GM21381 (cell line): ENCODE results near the gene HBZ.
"Not testable (repeated sequence)": the region's sequence is repeated elsewhere in the genome, so short reads cannot be mapped to it uniquely, and the experiment has no call there.

ENCODE experiments used
- ATAC-seq: cut with Tn5 transposase; IDR thresholded peaks from one replicate; pipeline ENCODE4 v1.9.1; 2021; ENCODE audit warnings: mild to moderate bottlenecking, moderate library complexity; ENCODE audit not compliant: unreplicated experiment

HBZ gene

DNA sequence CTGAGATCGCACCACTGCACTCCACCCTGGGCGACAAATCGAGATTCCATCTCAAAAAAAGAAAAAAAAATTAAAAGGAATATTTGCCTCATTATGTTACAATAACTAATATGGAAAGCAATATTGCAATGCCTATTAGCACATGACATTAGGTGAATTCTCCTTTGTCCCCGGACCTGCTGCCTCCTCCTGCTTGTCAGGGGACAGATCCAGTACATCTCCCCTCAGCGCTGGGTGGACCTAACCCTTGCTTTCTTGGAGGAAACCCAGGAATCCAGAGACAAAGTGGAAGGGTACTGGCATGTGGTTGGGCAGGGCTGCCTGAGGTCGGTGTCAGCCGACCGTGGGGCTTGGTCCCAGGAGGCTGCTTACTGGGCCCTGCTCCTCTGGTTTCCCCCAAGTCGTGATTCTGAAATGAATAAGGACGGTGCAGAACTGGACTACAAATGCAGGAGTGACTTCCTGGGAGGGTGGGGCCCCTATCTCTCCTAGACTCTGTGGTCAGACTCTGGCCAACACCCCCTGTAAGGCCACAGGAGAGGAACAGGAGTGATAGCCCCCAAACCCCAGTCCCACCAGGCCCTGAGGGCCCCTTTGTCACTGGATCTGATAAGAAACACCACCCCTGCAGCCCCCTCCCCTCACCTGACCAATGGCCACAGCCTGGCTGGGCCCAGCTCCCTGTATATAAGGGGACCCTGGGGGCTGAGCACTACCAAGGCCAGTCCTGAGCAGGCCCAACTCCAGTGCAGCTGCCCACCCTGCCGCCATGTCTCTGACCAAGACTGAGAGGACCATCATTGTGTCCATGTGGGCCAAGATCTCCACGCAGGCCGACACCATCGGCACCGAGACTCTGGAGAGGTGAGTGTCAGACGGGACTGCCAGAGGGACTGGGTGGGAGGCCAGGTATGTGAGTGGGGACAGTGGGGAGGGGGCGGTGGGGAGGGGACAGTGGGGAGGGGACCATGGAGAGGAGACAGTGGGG, at the start of gene HBZ:
TSS of gene HBZ (plus strand) at position 504 of the 988 bp plus-strand sequence. CDS start at position 770, 266 bp downstream.
- ATAC-seq, result no peak

DNA sequence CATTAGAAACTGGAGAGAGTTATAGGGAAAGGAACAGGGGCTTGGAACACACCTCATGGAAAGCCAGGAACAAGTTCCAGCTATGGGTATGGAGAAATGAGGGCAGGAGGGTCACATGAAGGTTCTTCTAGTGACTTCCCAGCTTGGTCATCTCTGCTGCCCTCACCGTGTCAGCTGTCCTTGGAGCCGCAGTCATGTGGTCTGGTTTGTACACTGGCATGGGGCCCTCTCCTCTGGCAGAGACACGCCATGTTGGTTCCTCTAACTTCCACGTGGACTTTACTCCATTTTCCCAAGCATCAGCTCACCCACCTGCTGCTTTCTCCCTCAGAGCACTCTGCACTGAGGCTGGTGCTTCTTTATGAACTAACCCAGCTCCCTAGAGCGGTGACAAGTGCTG, 48.1 kb upstream of the HBZ start:
- ATAC-seq, result no peak

DNA sequence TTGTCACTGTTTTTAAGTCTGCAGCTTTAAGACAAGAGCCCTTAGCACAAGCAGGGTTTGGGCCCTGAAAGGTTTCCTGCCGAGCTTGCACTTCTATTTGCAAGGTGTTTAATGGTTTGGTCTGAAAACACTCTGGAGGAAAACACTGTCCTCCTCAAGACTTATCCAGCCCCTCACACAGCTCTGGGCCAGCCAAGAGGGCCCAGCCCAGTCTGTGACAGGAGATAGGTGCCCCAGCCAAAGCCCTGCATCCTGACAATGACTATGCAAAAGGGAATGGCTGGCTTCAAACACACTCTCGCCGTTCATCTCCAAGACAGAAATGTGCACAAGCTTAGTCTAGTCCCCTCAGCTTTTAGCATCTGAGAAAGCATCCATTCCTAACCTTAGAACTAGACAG, 47.5 kb upstream of the HBZ start:
- no peak for ATAC-seq

DNA sequence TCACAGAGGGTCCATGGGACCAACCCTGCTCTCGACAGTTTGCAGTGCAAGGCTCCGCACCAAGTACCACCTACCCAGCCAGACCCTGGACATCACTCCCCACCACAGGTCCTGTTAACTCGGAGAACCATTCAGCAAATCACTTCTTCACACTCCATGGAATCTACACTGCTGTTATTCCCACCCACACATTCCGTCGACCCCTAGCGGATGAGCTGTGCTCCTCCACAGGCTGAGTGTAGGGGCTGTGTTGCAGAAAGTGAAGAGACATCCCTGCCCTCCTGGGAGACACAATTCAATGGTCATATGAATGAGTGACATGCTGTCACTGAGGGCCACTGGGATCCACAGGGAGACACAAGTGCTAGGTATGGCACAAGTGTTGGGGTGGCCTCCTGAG, 46.9 kb upstream of the HBZ start:
- ATAC-seq, result no peak

DNA sequence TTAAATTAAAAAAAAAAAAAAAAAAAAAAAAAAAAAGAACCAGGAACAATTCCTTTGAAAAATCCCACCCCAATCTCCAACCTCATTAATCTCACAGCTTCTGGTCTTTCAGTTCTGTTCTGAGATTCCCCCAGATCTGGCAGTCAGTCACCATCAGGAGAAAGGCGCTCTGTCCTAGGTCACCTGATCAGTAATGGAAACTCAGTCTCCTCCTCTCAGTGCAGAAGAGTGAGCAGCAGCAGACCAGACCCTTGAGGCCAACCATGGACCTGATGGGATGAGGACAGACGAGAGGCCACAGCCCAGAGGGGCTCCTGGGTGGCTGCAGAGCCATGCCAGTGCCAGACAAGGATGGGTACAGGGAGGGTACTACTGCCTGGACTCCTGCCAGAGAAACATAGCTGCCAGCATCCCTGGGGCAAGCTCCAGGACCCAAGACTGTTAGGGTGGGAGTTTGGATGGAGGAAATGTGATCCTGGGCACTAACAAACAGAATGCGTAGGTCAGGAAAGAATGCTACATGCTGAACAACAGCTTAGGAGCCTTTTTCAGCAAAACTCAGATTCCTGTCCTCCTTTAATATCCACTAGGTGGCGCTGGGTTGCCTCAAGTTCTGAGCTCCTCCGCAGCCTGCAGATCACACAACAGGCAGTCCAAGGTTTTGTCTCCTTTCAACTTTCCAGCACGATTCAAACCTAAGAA, 45.7 kb upstream of the HBZ start:
- no peak for ATAC-seq

DNA sequence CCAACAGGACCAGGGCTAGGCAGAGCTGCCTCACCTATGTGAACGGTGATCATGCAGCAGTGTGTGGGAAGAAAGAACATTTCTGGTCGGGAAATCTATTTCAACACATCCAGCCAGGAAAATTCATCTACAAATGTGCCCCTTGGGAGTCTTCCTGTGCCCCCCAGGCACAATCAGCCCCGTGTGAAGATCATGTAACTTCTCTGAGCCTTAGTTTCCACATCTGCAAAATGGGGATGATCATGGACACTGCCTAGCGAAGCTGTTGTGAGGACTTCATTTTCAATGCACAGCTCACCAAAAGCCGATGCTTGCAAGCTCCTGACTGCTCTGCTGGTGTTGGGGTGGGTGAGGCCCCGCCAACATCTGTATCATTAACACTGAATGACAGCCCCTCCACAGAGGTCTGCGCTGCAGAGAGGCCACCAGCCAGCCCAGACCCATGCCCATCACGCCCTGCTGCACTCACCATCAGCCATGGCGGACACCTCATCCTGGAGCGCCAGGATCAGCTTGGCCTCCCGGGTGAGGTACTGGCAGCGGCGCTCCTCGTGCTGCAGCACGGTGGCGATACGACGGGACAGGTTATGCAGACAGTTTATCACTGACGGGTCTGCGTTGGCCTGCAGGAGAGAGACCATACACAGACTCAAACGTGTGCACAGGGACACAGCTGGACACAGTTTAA, 40.1 kb upstream of the HBZ start:
- no peak for ATAC-seq

DNA sequence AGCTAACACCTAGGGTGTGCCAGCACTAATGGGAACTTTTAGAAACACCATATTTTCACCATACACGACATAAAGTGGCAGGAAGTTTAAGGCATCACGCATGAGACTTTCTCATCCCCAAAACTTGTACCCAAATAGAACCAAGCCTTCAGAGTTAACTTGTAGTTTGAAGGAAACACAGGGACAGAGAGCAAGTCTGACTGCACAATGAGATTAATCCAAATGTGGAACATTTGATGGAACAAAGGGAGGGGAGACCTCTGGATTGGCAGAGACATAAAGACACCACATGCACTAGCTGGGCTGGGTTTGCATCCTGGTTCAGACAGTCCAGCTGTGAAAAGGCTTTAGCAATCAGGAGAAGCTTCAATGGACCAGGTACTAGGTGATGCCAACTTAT, 38.1 kb upstream of the HBZ start:
- no peak for ATAC-seq

DNA sequence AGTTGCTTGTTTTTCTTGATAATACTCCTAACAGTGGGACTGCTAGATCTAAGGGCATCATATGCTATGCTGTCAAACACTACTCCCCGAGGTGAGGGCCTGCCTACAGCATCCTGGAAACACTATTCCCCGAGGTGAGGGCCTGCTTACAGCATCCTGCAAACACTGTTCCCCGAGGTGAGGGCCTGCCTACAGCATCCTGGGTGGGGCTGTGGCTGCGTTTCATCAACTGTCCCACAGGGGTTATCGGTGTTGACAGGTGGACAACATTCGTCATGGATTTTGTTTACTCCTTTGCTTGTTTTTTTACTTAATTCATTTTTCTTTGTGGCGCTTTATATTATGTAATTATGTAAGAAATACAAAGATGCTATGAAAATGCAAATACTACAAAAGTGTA, 36.4 kb upstream of the HBZ start:
- ATAC-seq, result no peak

DNA sequence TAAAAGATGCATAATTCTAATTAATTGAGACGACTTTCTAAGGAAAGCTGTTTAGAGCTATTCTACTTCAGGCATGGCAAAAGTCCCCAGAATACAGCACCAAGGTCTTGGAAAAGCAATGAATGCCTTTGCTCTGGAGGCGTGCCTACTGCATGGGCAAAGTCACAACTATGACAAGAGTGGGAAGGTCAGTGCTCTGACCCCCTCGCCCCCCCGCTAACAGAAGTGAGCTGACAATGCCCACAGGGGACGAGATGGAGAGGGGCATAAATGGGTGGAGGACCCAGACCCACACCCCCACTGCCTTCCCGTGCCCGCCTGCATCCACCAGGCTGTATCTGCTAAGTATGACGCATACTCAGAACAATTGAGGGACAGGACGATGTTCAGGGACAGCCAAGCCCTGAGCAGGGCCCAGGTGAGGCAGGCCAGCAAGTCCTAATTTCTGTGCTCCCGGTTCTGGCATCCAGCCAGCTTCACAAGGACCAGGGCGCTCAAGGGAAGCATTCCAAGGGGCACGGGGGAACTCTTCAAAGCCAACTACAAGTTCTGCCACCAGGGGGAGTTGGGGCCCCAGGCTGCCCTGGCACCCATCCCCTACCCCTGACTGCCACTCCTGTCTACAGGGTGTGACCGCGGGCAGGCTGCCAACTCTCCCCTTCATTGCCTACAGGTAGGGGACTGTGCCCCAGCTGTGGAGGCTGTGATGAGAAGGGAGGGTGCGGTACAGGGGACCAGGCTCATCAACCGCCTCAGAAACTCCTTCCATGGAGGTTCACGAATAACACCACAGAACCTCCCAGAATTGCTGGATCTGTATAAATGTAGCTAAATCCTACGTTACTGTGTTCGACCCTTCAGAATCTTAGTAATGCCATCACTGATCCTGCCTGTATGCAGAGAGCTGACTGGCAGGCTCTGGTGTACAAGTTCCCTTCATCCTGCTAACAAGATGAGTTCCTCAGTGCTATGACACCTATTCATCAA, 34.8 kb upstream of the HBZ start:
- ATAC-seq, result no peak

DNA sequence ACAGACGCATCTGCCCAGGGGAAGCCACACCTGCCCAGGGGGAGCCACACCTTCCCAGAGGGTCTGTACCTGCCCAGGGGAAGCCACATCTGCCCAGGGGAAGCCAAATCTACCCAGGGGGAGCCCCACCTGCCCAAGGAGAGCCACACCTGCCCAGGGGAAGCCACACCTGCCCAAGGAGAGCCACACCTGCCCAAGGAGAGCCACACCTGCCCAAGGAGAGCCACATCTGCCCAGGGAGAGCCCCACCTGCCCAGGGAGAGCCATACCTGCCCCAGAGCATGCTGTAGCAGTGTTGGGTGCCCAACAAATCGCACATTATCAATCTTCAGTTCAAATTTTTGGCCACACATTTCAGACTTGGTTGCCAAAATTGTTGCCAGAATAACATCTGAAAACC, 33.6 kb upstream of the HBZ start:
- no peak for ATAC-seq

DNA sequence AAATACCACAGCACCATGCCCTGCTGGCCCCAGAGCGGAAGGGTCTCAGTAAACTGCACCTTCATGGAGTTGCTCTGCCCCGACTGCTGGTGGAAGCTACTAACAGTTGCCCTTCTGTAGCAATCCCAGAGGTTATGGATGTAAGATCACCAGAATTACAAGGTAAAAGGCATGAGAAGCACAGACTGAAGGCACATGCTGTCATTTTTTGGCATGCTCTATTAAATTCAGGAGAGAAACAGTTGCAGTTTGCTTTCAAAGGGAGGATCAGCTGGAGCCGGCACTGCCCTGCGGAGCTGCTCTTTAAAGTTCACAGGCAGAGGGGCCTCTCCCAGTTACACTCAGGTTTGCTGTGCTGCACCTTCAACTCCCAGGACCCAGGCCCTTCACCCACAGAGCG, 33.1 kb upstream of the HBZ start:
- ATAC-seq, result no peak

DNA sequence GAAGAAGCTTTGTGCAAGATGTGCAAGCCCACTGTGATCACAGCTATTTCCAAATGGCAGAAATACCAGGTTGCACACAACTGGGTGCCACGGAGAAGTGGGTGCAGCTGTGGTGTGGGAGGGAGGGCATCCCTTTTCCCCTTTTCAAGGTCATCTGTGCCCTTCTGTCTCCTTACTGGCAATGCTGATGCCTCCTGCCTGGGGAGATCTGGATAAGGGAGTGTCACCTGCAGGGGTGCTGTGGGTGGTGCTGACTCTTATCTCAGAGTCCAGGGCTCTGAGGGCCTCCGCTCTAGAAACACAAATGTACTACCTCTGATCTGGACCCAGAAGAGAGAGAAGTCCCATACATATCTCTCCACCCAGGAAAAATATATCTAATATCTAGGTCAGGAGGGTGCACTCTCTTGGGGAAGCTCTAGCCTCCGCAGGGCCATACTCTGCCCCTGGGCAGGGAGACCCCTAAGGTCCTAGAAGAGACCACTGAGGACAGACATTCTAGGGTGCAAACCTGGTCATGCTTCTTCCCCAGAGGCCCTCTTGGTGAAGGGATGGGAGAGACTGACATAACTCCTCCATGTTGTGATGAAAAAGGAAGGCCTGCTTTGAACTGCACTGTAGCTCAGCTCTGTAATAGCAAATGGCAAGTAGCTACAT, 32.5 kb upstream of the HBZ start:
- ATAC-seq, result no peak

DNA sequence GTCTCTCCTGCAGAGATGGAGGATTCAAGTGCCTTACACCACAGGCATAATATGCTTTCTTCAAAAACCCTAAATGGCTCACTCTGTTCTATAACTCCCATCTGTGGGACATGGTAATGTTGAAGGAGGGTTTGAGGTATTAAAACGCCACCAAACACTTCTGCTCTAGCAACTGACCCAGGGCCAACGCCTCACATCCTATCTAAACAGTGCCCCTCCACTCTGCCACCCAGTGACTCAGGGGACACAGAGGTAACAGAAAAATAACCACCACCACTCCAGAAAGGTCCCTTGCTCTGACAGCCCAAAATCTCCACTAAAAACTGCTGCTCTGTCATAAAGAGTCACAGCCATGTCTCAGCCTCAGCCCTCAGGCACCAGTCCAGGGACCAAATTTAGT, 31.7 kb upstream of the HBZ start:
- ATAC-seq, result no peak

DNA sequence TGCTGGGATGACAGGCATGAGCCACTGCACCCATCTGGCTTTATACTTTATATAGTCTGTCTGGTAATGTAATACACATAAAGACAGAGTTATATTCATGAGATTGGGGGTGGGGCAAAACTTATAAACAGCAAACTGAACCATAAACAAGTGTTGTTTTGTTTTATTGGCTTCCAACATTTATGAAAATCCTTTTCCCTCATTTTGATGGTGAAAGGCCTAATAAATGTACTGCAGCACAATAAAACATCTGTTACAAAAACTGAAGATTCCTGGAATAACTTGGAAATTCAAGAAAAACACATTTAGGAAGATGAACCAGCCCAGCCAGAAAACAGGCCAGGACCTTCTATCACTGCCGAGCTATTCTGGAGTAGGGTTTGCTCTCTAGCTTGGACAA, 30.1 kb upstream of the HBZ start:
- no peak for ATAC-seq

DNA sequence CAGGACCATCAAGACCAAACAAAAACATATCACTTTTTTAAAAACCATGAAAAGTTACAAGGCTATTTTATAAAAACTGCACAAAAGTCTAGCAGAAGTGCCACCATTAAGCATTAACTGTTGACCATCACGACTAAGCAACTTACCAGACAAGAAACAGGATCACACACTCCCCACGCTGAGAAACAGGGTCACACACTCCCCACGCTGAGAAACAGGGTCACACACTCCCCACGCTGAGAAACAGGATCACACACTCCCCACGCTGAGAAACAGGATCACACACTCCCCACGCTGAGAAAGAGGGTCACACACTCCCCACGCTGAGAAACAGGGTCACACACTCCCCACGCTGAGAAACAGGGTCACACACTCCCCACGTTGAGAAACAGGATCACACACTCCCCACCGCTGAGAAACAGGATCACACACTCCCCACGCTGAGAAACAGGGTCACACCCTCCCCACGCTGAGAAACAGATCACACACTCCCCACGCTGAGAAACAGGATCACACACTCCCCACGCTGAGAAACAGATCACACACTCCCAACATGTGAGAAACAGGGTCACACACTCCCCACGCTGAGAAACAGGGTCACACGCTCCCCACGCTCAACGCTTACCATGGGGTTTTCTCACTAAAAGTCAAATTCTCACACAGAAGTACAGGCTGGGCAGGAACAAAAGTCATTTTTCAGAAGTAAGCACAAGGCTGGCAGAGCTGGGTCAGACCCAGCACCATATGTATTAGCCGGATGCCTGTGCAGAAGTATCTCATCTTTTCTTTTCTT, 28.7 kb upstream of the HBZ start:
- ATAC-seq, result not testable (repeated sequence)

DNA sequence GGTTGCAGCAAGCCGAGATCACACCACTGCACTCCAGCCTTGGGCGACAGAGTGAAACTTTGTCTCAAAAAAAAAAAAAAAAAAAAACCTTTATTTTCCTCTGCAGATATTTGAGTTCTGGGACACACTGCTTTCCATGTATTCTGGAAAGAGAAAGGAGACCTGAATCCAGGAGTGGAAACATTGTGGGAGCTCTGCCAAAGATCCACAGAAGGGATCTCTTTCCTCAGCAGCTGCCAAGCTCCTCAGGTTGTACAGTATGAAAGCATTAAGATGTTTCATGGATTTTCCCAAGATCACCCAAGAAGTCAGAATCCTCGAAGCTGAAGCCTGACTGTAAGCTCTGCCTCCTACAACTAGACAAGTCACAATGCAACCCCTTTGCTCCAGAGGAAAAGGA, 27.4 kb upstream of the HBZ start:
- ATAC-seq, result no peak

DNA sequence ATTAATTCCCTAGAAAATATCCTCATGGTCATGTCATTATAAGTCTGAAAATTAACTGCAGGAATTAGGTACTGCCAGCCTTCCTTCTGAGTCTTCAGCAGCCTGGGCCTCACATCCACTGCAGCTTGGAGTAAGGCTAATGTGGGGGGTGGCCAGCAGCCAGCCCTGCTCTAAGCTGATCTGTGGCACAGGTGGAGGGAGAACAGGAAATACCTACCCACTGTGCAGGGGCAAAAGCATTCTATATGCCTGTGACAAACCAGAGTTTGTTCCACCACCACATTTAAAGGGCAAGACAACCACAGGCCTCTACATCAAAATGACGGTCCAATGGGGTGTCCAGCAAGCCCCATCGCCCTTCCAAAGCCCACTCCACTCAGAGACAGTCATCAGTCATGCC, 23.4 kb upstream of the HBZ start:
- ATAC-seq, result no peak

DNA sequence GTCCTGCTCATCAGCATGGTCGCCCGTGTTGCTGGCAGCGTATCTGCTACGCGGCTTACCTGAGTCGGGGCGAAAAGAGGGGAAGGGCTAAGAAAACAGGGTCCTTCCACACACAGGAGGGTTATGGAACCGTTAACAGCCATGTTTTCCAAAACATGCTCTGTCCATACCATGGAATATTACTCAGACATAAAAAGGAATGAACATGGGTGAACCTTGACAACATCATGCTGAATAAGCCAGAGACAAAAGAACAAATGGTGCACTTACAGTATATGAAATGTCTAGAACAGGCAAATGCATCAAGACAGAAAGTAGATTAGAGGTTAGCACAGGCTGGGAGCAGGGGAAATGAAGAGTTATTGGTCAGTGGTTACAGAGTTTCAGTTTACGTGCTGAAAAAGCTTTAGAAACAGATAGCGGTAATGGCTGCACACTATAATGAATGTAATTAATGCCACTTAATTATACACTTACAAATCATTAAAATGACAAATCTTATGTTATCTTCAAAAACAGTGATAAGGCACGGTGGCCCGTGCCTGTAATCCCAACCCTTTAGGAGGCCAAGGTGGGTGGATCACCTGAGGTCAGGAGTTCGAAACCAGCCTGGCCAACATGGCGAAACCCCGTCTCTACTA, 21.8 kb upstream of the HBZ start:
- ATAC-seq, result no peak

DNA sequence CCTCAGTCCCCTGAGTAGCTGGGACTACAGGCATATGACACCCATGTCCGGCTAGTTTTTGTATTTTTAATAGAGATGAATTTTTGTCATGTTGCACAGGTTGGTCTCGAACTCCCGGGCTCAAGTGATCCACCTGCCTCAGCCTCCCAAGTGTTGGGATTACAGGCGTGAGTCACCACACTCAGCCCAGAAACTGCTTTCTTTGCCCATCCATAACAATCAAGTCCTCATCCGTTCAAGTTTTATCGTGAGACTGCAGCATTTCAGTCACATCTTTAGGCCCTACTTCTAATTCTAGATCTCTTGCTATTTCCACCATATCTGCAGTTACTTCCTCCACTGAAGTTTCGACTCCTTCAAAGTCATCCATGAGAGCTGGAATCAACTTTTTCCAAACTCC, 20.3 kb upstream of the HBZ start:
- ATAC-seq, result no peak
